Left lung (tissue), 10 donors: ENCODE measurements around the gene RBM4B. TPM values are rescaled to one million over a fixed set of nuclear protein-coding genes. Genes with fewer than 3 reads are reported as not detected.

Experiments
- ATAC-seq: fragments of 200-7000 bp; cut with Tn5 transposase; one replicate; pipeline ENCODE4 v1.9.1; 2020; ENCODE audit warnings: moderate library complexity
- DNase-seq, 4 donors: peaks; one replicate each; pipeline ENCODE4 v3.0.0-alpha.2; 2013 to 2020
- H3K27ac ChIP-seq, 2 donors: fragments of 200-600 bp; sonication (generic) in 1 of 2; one replicate each; pipeline versions ENCODE4 v1.5.0 to v1.8.0; 2020 to 2021
- H3K27me3 ChIP-seq, 2 donors: fragments of 200-600 bp; sonication (generic) in 1 of 2; one replicate each; pipeline versions ENCODE4 v1.5.0 to v1.8.0; 2020 to 2021
- H3K36me3 ChIP-seq, 2 donors: fragments of 200-600 bp; sonication (generic) in 1 of 2; one replicate each; pipeline versions ENCODE4 v1.5.0 to v1.8.0; 2020 to 2021
- H3K4me1 ChIP-seq, 2 donors: fragments of 200-600 bp; one replicate each; pipeline ENCODE4 v1.8.0; 2021
- H3K4me3 ChIP-seq, 2 donors: fragments of 200-600 bp; sonication (generic) in 1 of 2; one replicate each; pipeline versions ENCODE4 v1.5.0 to v1.8.0; 2020 to 2021; ENCODE audit warnings: mild to moderate bottlenecking in 1 of 2
- H3K9me3 ChIP-seq, 2 donors: fragments of 200-600 bp; sonication (generic) in 1 of 2; one replicate each; pipeline versions ENCODE4 v1.5.0 to v1.8.0; 2020 to 2021
- intact Hi-C, 2 donors: fragments of 100-400 bp; cut with DNase I; formaldehyde crosslinking; loops; one replicate each; pipeline versions ENCODE4 v1.11.2 to v1.14.2; 2022
- polyA plus RNA-seq, 6 donors: library from polyadenylated mRNA; unstranded; fragments of 120-200 nt; gene quantifications; one replicate each; pipeline ENCODE4 v1.2.1, GENCODE V29; 2013; ENCODE audit not compliant: insufficient read length in 6 of 6
- total RNA-seq, 2 donors: library from RNA; stranded (reverse); fragmentation: NEBNext Ultra II Directional; extraction: Animal tissue kit (Norgen Biotek cat#: 25700); gene quantifications; one replicate each; pipeline ENCODE4 v1.2.1, GENCODE V29; 2021
- TF ChIP-seq, protein P1 (sequence below), 2 donors: fragments of 200-600 bp; sonication (generic) in 1 of 2; IDR thresholded peaks; one replicate each; pipeline versions ENCODE4 v1.5.0 to v1.8.0; 2021; ENCODE audit warnings: antibody characterized with exemption in 2 of 2
- donor health status: DM: no; HTN: yes; CAD: no.
- donor health status: DM: no; HTN: no; CAD: no.

Gene RBM4B
- total and polyA plus RNA-seq, 8 donors = 15.8 to 78.9 (median 71.0) TPM

DNA sequence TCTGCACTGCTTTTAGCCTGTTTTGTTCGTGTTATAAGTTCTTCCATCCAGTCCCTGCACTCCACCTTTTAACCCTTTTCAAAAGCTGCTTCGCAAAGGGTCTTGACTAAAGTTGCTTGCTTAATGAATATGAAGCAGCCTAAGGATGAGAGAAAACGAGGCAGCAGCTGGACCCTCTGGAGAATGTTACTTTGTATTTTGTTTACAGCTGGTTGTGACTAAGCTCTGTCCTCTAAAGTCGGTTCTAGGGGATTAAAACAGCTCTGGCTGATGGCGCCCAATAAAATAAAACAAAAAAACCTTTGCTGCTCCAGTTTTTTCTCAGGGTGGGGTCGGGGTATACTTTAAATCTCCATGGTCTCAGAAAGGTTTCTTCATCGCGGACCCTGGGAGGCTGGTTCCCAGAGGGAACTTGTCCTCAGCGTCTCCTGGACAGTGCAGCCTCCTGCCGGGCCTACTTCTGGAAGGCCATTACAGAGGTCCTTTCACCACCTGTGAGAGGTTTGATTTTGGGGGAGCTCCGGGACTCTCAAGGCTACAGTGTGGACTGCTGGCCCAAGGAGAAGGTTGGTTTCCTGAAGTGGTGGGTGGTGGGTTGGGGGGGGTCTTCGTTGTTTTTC, 40.0 kb downstream of the RBM4B start:
- ATAC-seq (peak; percentile 3), DNase-seq (no peak)
- H3K27ac ChIP-seq = peak overlapping the region; percentile 62 to 88
- H3K27me3 ChIP-seq = no peaks in the 10 kb centered on the region
- H3K4me1 ChIP-seq = peaks cover 28 to 51% of the 10 kb centered on the region in 2 donors
- intact Hi-C loops = no loop called here
- H3K36me3 ChIP-seq = peaks cover 0 to 55% of the 10 kb centered on the region in 2 donors
- H3K4me3 ChIP-seq = peak overlapping the region; percentile 65 to 83
- no peaks in the 10 kb centered on the region for H3K9me3 ChIP-seq
- TF ChIP-seq, protein P1, sequence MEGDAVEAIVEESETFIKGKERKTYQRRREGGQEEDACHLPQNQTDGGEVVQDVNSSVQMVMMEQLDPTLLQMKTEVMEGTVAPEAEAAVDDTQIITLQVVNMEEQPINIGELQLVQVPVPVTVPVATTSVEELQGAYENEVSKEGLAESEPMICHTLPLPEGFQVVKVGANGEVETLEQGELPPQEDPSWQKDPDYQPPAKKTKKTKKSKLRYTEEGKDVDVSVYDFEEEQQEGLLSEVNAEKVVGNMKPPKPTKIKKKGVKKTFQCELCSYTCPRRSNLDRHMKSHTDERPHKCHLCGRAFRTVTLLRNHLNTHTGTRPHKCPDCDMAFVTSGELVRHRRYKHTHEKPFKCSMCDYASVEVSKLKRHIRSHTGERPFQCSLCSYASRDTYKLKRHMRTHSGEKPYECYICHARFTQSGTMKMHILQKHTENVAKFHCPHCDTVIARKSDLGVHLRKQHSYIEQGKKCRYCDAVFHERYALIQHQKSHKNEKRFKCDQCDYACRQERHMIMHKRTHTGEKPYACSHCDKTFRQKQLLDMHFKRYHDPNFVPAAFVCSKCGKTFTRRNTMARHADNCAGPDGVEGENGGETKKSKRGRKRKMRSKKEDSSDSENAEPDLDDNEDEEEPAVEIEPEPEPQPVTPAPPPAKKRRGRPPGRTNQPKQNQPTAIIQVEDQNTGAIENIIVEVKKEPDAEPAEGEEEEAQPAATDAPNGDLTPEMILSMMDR (IDR thresholded peaks at IDR 0.05) = no peak

DNA sequence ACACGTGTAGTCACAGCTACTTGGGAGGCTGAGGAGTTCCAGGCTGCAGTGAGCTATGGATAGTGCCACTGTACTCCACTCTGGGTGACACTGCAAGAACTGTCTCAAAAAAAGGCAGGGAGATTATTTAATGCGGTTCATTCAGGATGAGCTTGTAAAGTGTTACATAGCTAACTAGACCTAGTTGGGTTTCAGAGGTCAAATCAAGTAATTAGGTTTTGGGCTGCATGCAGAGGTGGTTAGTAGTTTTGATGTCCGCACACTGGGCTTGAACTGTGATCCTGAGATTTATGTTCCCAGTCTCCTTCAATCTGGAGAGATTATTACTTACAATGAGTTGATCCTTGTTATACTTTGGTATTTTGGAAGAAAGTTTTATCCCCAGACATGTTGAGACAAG, 41.3 kb downstream of the RBM4B start:
- no peaks in the 10 kb centered on the region for H3K27me3 ChIP-seq
- no peaks in the 10 kb centered on the region for H3K9me3 ChIP-seq
- peaks cover 16 to 38% of the 10 kb centered on the region in 2 donors for H3K4me1 ChIP-seq
- DNase-seq = no peak
- ATAC-seq = no peak
- TF ChIP-seq, protein P1 (IDR thresholded peaks at IDR 0.05) = no peak
- H3K4me3 ChIP-seq = no peak overlapping the region
- peaks cover 0 to 47% of the 10 kb centered on the region in 2 donors for H3K36me3 ChIP-seq
- intact Hi-C loops = no loop called here
- H3K27ac ChIP-seq = no peak overlapping the region

DNA sequence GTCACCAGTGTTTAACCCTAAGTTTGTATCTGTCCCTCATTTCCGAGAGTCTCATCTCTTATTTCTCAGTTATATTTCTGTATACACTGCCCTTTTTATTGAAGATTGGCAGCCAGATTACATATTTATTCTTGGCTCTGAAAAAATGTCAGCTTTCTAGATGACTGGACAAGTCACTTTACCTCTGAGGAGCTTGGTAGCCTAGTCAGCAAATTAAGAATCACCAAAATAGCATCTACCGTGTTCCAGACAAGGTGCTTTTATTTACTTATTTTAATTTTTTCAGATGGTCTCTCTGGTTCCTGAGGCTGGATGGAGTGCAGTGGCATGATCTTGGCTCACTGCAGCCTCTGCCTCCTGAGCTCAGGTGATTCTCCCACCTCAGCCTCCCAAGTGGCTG, 44.7 kb downstream of the RBM4B start:
- H3K36me3 ChIP-seq = peaks cover 0 to 63% of the 10 kb centered on the region in 2 donors
- no peak for ATAC-seq
- intact Hi-C loops = no loop called here
- no peak for DNase-seq
- H3K4me3 ChIP-seq = no peak overlapping the region
- H3K27me3 ChIP-seq = no peaks in the 10 kb centered on the region
- peaks cover 0 to 13% of the 10 kb centered on the region in 2 donors for H3K4me1 ChIP-seq
- TF ChIP-seq, protein P1 (IDR thresholded peaks at IDR 0.05) = no peak
- no peak overlapping the region for H3K27ac ChIP-seq
- H3K9me3 ChIP-seq = no peaks in the 10 kb centered on the region

DNA sequence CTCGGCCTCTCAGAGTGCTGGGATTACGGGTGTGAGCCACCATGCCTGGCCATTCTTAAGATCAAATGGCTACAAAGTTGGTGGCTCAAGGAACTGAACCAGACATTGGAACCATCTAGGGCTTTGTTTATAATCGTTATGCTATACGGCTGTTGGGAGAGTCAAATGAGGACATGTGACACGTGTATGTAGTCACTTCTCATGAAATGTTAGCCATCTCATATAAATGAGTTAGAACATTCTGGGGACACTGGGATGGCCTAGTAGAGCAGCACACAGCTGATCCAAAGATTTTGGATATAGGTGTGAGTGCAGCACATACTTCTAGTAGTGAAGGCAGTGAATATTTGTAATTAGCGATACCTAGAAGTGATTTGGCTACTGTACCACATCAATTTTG, 45.8 kb downstream of the RBM4B start:
- intact Hi-C loops = no loop called here
- H3K27me3 ChIP-seq = no peaks in the 10 kb centered on the region
- TF ChIP-seq, protein P1 (IDR thresholded peaks at IDR 0.05) = no peak
- peaks cover 0 to 6% of the 10 kb centered on the region in 2 donors for H3K4me1 ChIP-seq
- ATAC-seq (no peak), DNase-seq (no peak)
- H3K9me3 ChIP-seq = no peaks in the 10 kb centered on the region
- peaks cover 0 to 74% of the 10 kb centered on the region in 2 donors for H3K36me3 ChIP-seq
- no peak overlapping the region for H3K27ac ChIP-seq
- H3K4me3 ChIP-seq = no peak overlapping the region

DNA sequence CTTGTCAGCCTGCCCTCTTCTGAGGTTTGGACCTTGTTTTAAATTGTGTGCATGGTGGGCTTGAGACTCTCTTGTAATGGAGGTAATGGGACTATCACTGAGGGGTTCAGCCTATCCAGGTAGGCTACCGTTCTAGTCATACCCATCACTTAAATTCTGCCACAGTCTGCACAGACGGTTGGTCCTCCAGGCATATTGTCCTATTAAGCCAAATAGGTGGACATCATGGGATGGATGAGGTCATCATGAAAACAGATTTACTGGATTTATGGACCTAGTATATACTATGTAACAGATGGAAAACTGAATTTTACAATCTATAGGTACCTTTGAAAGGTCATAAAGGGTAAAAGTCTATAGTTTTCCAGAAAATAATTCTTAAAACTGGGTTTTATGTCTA, 48.3 kb downstream of the RBM4B start:
- no peak overlapping the region for H3K27ac ChIP-seq
- H3K4me3 ChIP-seq = no peak overlapping the region
- ATAC-seq = no peak
- TF ChIP-seq, protein P1 (IDR thresholded peaks at IDR 0.05) = no peak
- H3K27me3 ChIP-seq = no peaks in the 10 kb centered on the region
- intact Hi-C loops = no loop called here
- H3K9me3 ChIP-seq = no peaks in the 10 kb centered on the region
- H3K36me3 ChIP-seq = peaks cover 0 to 91% of the 10 kb centered on the region in 2 donors
- DNase-seq = no peak
- peaks cover 0 to 15% of the 10 kb centered on the region in 2 donors for H3K4me1 ChIP-seq
